ENCODE measurements around the gene ARID3B.

GRCh38 chr15:74497584-74497983, 43.4 kb upstream of the ARID3B start:
- no peak for TF ChIP-seq POLR2A (IDR thresholded peaks at IDR 0.05; ENCODE audit: low read length)
- TF ChIP-seq CTCF (IDR thresholded peaks at IDR 0.05), result no peak
- TF ChIP-seq REST (IDR thresholded peaks at IDR 0.05), result no peak

Data from A549 (cell line).